K562 (cell line): ENCODE measurements around the gene SDF4. TPM values are rescaled to one million over a fixed set of nuclear protein-coding genes. Genes with fewer than 3 reads are reported as not detected.
A peak's percentile ranks its signal among the peaks of the same experiment; 100 is the strongest.

Experiments
- ATAC-seq: fragments of 200-7000 bp; cut with Tn5 transposase; 3 replicates; pipeline ENCODE4 v1.9.1; 2020; ENCODE audit warnings: moderate library complexity
- BruUV-seq: library from RNA; stranded (reverse); fragments of 400-500 nt; replicated peaks from 2 replicates; lab custom pipeline; 2021; lab: Mats Ljungman, UMichigan
- CTCF ChIA-PET: fragments of 300-600 bp; formaldehyde crosslinking; extraction: SDS; loops from one replicate; lab custom pipeline; 2021; ENCODE audit warnings: low intra/inter-chr PET ratio; lab: Yijun Ruan, JAX
- POLR2A ChIA-PET: fragments of 300-600, 350-650 bp; sonication (Branson Sonifier 250); formaldehyde crosslinking; extraction: SDS; loops from one replicate; lab custom pipeline; 2021; ENCODE audit warnings: antibody characterized with exemption, inconsistent platforms; lab: Yijun Ruan, JAX
- DNase-seq, 4 experiments: peaks; one replicate each; pipeline versions ENCODE4 v3.0.0 to v3.0.0-alpha.2; 2011 to 2018; ENCODE audit warnings: low spot score in 3 of 4, mixed read lengths in 3 of 4; ENCODE audit errors: extremely low read depth in 1 of 4
- FAIRE-seq: peaks from 2 replicates; lab custom pipeline; 2011; peaks lifted over from hg19 to GRCh38; lab: Jason Lieb, UNC
- H2AFZ ChIP-seq: 2 replicates; pipeline ENCODE4 v1.6.0; 2011; ENCODE audit warnings: low read depth, low read length, control low read depth, inconsistent platforms
- H3K27ac ChIP-seq: fragments of 200-600 bp; 3 replicates; pipeline ENCODE4 v1.8.0; 2011; ENCODE audit warnings: low read depth, mild to moderate bottlenecking, control low read depth, inconsistent platforms, low read length, moderate library complexity, mixed read lengths; ENCODE audit errors: extremely low read depth
- H3K27me3 ChIP-seq, 2 experiments: fragments of 300-600 bp in 1 of 2; 2 replicates in 1 of 2; 3 replicates in 1 of 2; pipeline versions ENCODE4 v1.6.0 to v1.8.0; 2011; ENCODE audit warnings: inconsistent platforms in 2 of 2, low read length in 2 of 2, mild to moderate bottlenecking in 1 of 2, mixed read lengths in 1 of 2, moderate library complexity in 1 of 2; ENCODE audit not compliant: control insufficient read depth in 2 of 2, insufficient read depth in 2 of 2
- H3K36me3 ChIP-seq: fragments of 300-600 bp; 3 replicates; pipeline ENCODE4 v1.8.0; 2011; ENCODE audit warnings: mild to moderate bottlenecking, low read length, inconsistent platforms; ENCODE audit not compliant: control insufficient read depth, insufficient read depth
- H3K4me1 ChIP-seq, 2 experiments: fragments of 200-600 bp in 1 of 2; replicated peaks in 1 of 2; 2 replicates in 1 of 2; 3 replicates in 1 of 2; pipeline versions ENCODE4 v1.5.1 to v1.8.0; 2011; ENCODE audit warnings: inconsistent platforms in 2 of 2, low read length in 2 of 2, mild to moderate bottlenecking in 1 of 2, mixed read lengths in 1 of 2, moderate library complexity in 1 of 2; ENCODE audit not compliant: control insufficient read depth in 2 of 2, insufficient read depth in 2 of 2
- H3K4me2 ChIP-seq: 2 replicates; pipeline ENCODE4 v1.6.1; 2011; ENCODE audit warnings: low read length, control low read depth, inconsistent platforms, mixed read lengths; ENCODE audit not compliant: insufficient read depth
- H3K4me3 ChIP-seq: fragments of 200-600 bp; sonication (generic), shearing (Covaris generic); 2 replicates; pipeline ENCODE4 v1.5.1; 2016; ENCODE audit warnings: control low read depth, inconsistent platforms
- H3K79me2 ChIP-seq: fragments of 200-600 bp; 3 replicates; pipeline ENCODE4 v1.8.0; 2011; ENCODE audit warnings: low read length, inconsistent platforms; ENCODE audit not compliant: control insufficient read depth, insufficient read depth
- H3K9ac ChIP-seq, 2 experiments: 2 replicates each; pipeline versions ENCODE4 v1.6.0 to v1.6.1; 2011; ENCODE audit warnings: low read depth in 2 of 2, low read length in 2 of 2, control low read depth in 1 of 2, inconsistent platforms in 1 of 2, mild to moderate bottlenecking in 1 of 2, mixed read lengths in 1 of 2; ENCODE audit not compliant: insufficient read depth in 1 of 2
- H3K9me1 ChIP-seq: one replicate; pipeline ENCODE4 v1.6.0; 2011; ENCODE audit warnings: inconsistent platforms, mild to moderate bottlenecking, low read length, moderate library complexity; ENCODE audit not compliant: control insufficient read depth, insufficient read depth
- H3K9me3 ChIP-seq: replicated peaks from 2 replicates; pipeline ENCODE4 v1.5.1; 2011; ENCODE audit warnings: low read depth, low read length, inconsistent platforms; ENCODE audit not compliant: control insufficient read depth, insufficient read depth
- H4K20me1 ChIP-seq: replicated peaks from 2 replicates; pipeline ENCODE4 v1.6.1; 2011; ENCODE audit warnings: low read length, inconsistent platforms, mixed read lengths; ENCODE audit not compliant: control insufficient read depth, insufficient read depth
- EGR1 ChIP-seq: fragments of 450-650 bp; conservative IDR thresholded peaks from 2 replicates; pipeline ENCODE4 v1.6.1; 2017; ENCODE audit warnings: mild to moderate bottlenecking
- MLX ChIP-seq, 2 experiments: fragments of 450-650 bp in 1 of 2; sonication (generic) in 1 of 2; formaldehyde crosslinking; conservative IDR thresholded peaks; 2 replicates each; pipeline versions ENCODE4 v1.4.0 to v1.8.1; 2020 to 2022; ENCODE audit warnings: mild to moderate bottlenecking in 1 of 2, missing genetic modification reagents in 1 of 2
- PHF20 ChIP-seq: fragments of 450-650 bp; IDR thresholded peaks from 2 replicates; pipeline ENCODE4 v1.6.1; 2018; ENCODE audit not compliant: partially characterized antibody
- POLR2G ChIP-seq: fragments of 200-400 bp; formaldehyde crosslinking; IDR thresholded peaks from 2 replicates; pipeline ENCODE4 v1.6.1; 2017; ENCODE audit warnings: low read depth, mild to moderate bottlenecking, antibody characterized with exemption, low read length, moderate library complexity
- RBFOX2 ChIP-seq: fragments of 200-400 bp; formaldehyde crosslinking; IDR thresholded peaks from 2 replicates; pipeline ENCODE4 v1.6.1; 2017; ENCODE audit warnings: low read depth, mild to moderate bottlenecking, low read length, moderate library complexity
- ZNF57 ChIP-seq: fragments of 450-650 bp; formaldehyde crosslinking; IDR thresholded peaks from 2 replicates; pipeline ENCODE4 v1.4.0; 2020; ENCODE audit warnings: mild to moderate bottlenecking, moderate library complexity
- WGBS: fragments of 100-300 bp; shearing (Covaris generic); methylation state at CpG from one replicate; pipeline ENCODE4 v1.1.6; 2016; ENCODE audit warnings: low coverage, mixed read lengths; ENCODE audit not compliant: insufficient coverage; ENCODE audit errors: missing lambda C conversion rate; 5-methylcytosine and 5-hydroxymethylcytosine counted together
- in situ Hi-C: fragments of 300-500 bp; cut with MboI; formaldehyde crosslinking; loops from 4 replicates; pipeline ENCODE4 v1.15.0; 2018; ENCODE audit warnings: inconsistent platforms, mixed read lengths
- intact Hi-C: fragments of 100-400 bp; cut with micrococcal nuclease; formaldehyde crosslinking; loops from 2 replicates; pipeline ENCODE4 v1.14.2; 2022
- polyA plus RNA-seq, 8 experiments: library from polyadenylated mRNA; depleted of rRNA in 4 of 8; stranded (reverse) in 5 of 8; unstranded in 3 of 8; fragments of >200 nt; fragmentation: Nextera tagmentation in 2 of 8; fragmentation: Illumina TruSeq in 1 of 8; extraction: Ambion mirVana in 2 of 8; extraction: Trizol in 1 of 8; gene quantifications; 2 replicates each; pipeline versions ENCODE4 v1.2.1 to v1.2.3, GENCODE V29; 2011 to 2014; ENCODE audit warnings: inconsistent platforms in 1 of 8, missing spikeins in 1 of 8
- total RNA-seq, 7 experiments: library from RNA; depleted of rRNA in 6 of 7; stranded (reverse); fragments of >200 nt in 6 of 7; fragmentation: Illumina TruSeq in 2 of 7; extraction: Trizol in 2 of 7; gene quantifications; 2 replicates each; pipeline versions ENCODE4 v1.2.1 to v1.2.3, GENCODE V29; 2011 to 2021; ENCODE audit warnings: low replicate concordance in 1 of 7
- TF ChIP-seq, protein P1 (sequence below), 3 experiments: fragments of 200-800 bp in 1 of 3; fragments of 250-450 bp in 1 of 3; fragments of 450-650 bp in 1 of 3; sonication (Bioruptor Pico) in 1 of 3; sonication (Bioruptor generic) in 1 of 3; formaldehyde crosslinking in 1 of 3; IDR thresholded peaks; 2 replicates each; pipeline versions ENCODE4 v1.6.1 to v1.8.0; 2016 to 2022; ENCODE audit warnings: mild to moderate bottlenecking in 2 of 3, missing genetic modification characterization in 2 of 3, missing compliant biosample characterization in 1 of 3, moderate library complexity in 1 of 3

Gene SDF4
- total and polyA plus RNA-seq, 9 of the 15 experiments (the other 6 are each of a cell fraction or from before 2014, with no cell fraction given) = 0.35 to 160 (median 65.2) TPM

DNA sequence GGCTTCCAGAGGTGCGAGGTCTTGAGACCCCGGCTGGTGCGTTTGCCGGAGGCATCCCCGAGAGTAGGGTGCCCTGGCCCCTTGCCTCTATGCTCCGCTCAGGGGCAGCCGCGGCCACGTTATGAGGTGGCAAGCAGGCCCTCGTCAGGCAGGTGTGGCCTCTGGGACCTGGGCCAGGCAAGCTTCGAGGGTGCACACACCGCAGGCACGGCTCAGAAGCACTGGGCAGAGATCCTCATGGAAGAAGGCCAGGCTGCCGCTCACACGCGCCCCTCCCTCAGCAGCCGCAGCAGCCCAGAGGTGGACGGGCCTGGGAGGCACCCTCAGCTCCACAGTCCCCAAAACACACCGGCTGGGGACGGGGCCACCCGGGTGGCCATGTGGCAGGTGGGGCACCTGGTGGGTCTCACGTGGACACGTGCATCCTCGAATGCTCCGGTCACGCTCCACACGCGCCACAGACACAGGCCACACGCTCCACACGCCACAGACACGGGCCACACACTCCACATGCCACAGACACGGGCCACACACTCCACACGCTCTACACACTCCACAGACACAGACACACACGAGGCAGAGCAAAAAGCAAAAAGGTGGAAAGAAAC lies 6.5 kb downstream of the SDF4 start:
- in situ Hi-C loops (no loop called here), intact Hi-C loops (no loop called here)
- Histone ChIP-seq H3K4me2 (no peak overlapping the region), H3K9ac (peak overlapping the region in 1 of 2 experiments; percentile 31; a peak in 1 of 4 replicates), H3K9me1 (no peaks in the 10 kb centered on the region), H2AFZ (no peak overlapping the region), H4K20me1 (peaks cover 9% of the 10 kb centered on the region; the same call in 1 of the 2 replicates), H3K9me3 (no peaks in the 10 kb centered on the region), H3K4me1 (peaks cover 0 to 64% of the 10 kb centered on the region in 2 experiments; a peak in 3 of 5 replicates), H3K79me2 (peaks cover 63% of the 10 kb centered on the region), H3K27me3 (no peaks in the 10 kb centered on the region), H3K4me3 (no peak overlapping the region), H3K27ac (no peak overlapping the region), H3K36me3 (peaks cover 96% of the 10 kb centered on the region; the same call in 2 of the 3 replicates)
- ATAC-seq (no peak), DNase-seq (no peak), FAIRE-seq (no peak)
- no TSS peak for BruUV-seq
- TF ChIP-seq ZNF57 (CRISPR knock-in tag) (no peak), RBFOX2 (peak; percentile 67), MLX (CRISPR knock-in tag; conservative IDR thresholded peaks at IDR 0.05) (no peak), PHF20 (no peak), EGR1 (no peak), POLR2G (peak; percentile 62)
- TF ChIP-seq, protein P1, sequence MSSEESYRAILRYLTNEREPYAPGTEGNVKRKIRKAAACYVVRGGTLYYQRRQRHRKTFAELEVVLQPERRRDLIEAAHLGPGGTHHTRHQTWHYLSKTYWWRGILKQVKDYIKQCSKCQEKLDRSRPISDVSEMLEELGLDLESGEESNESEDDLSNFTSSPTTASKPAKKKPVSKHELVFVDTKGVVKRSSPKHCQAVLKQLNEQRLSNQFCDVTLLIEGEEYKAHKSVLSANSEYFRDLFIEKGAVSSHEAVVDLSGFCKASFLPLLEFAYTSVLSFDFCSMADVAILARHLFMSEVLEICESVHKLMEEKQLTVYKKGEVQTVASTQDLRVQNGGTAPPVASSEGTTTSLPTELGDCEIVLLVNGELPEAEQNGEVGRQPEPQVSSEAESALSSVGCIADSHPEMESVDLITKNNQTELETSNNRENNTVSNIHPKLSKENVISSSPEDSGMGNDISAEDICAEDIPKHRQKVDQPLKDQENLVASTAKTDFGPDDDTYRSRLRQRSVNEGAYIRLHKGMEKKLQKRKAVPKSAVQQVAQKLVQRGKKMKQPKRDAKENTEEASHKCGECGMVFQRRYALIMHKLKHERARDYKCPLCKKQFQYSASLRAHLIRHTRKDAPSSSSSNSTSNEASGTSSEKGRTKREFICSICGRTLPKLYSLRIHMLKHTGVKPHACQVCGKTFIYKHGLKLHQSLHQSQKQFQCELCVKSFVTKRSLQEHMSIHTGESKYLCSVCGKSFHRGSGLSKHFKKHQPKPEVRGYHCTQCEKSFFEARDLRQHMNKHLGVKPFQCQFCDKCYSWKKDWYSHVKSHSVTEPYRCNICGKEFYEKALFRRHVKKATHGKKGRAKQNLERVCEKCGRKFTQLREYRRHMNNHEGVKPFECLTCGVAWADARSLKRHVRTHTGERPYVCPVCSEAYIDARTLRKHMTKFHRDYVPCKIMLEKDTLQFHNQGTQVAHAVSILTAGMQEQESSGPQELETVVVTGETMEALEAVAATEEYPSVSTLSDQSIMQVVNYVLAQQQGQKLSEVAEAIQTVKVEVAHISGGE (CRISPR knock-in tag; IDR thresholded peaks at IDR 0.05) = no peak
- CTCF ChIA-PET = no interaction called here
- POLR2A ChIA-PET = interaction anchor here (0.6 to 1.8 kb wide), 2 partner anchors 12 to 81 kb away, joined by 3 to 4 read pairs; no protein-coding TSS in a partner anchor
- WGBS = 97% methylated on average over 34 of the region's 34 CpGs
